ENCODE results near the gene SORCS3.

DNA sequence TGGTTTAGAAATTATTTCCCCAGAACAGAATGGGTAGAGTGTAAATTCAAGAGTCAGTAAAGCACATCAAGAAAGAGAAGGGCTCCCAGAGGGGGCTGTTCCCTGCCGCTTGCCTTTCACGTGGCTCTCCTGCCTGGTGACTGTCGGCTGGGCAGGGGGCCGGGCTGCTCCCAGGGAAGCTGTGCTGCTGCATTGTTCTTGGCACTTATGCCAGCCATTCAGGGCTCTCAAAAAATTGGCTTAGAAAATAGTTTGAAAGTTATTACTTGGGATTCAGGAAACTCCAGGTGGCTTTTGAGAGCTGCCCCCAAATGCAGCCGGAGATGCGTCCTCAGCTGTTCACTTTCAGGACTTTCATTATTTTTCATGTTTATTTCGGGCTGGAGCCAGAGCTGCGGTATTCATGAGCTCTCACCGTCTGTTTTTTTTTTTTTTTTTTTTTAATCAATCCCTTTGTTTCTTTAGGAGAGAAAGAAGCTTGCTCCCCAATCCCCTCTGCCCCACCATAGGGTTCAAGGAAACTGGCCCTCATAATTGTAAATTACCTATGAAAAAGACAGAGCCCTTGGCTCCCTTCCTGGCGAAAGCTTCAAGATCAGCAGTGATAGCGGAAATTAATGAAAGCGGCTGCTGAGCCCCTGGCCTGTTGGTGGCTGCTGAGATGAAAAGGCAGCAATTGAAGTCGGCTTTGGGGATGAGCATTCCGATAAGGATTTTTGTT is 94.1 kb downstream of the SORCS3 start:
- TF ChIP-seq, protein P1, sequence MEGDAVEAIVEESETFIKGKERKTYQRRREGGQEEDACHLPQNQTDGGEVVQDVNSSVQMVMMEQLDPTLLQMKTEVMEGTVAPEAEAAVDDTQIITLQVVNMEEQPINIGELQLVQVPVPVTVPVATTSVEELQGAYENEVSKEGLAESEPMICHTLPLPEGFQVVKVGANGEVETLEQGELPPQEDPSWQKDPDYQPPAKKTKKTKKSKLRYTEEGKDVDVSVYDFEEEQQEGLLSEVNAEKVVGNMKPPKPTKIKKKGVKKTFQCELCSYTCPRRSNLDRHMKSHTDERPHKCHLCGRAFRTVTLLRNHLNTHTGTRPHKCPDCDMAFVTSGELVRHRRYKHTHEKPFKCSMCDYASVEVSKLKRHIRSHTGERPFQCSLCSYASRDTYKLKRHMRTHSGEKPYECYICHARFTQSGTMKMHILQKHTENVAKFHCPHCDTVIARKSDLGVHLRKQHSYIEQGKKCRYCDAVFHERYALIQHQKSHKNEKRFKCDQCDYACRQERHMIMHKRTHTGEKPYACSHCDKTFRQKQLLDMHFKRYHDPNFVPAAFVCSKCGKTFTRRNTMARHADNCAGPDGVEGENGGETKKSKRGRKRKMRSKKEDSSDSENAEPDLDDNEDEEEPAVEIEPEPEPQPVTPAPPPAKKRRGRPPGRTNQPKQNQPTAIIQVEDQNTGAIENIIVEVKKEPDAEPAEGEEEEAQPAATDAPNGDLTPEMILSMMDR (IDR thresholded peaks at IDR 0.05): no peak
- TF ChIP-seq POLR2A (IDR thresholded peaks at IDR 0.05): no peak

Data from lower leg skin (tissue), 3 donors.